ENCODE measurements around the gene ABCC8. TPM values are rescaled to one million over a fixed set of nuclear protein-coding genes. Genes with fewer than 3 reads are reported as not detected.

The ABCC8 gene
- total RNA-seq, 2 donors from 2014 or later, result 3.0 to 4.2 TPM

- no peak for DNase-seq (ENCODE audit: low spot score)
- H3K9me3 ChIP-seq, result no peaks in the 10 kb centered on the region
Measured at GRCh38 chr11:17397311-17398002, 79.2 kb downstream of the ABCC8 start.

GRCh38 chr11:17396598-17397310, 79.9 kb downstream of the ABCC8 start:
- TF ChIP-seq CTCF (IDR thresholded peaks at IDR 0.05), result no peak
- Histone ChIP-seq H3K4me1 (peaks cover 0 to 12% of the 10 kb centered on the region in 2 donors), H3K9me3 (no peaks in the 10 kb centered on the region), H3K4me3 (no peak overlapping the region), H3K27ac (no peak overlapping the region), H3K27me3 (no peaks in the 10 kb centered on the region), H3K36me3 (no peaks in the 10 kb centered on the region)
- no peak for DNase-seq (ENCODE audit: low spot score)

More at GRCh38 chr11:17397311-17398002, 79.2 kb downstream of the ABCC8 start:
- TF ChIP-seq CTCF (IDR thresholded peaks at IDR 0.05), result no peak
- H3K4me3 ChIP-seq, result no peak overlapping the region
- no peak overlapping the region for H3K27ac ChIP-seq
- no peaks in the 10 kb centered on the region for H3K36me3 ChIP-seq
- peaks cover 0 to 12% of the 10 kb centered on the region in 2 donors for H3K4me1 ChIP-seq
- no peaks in the 10 kb centered on the region for H3K27me3 ChIP-seq

- no peaks in the 10 kb centered on the region for H3K36me3 ChIP-seq
- H3K27ac ChIP-seq, result no peak overlapping the region
- no peak for DNase-seq (ENCODE audit: low spot score)
- H3K4me3 ChIP-seq, result no peak overlapping the region
- H3K9me3 ChIP-seq, result no peaks in the 10 kb centered on the region
- H3K27me3 ChIP-seq, result no peaks in the 10 kb centered on the region
- TF ChIP-seq CTCF (IDR thresholded peaks at IDR 0.05), result no peak
- peaks cover 0 to 4% of the 10 kb centered on the region in 2 donors for H3K4me1 ChIP-seq
Measured at GRCh38 chr11:17395978-17396377, 80.7 kb downstream of the ABCC8 start.

GRCh38 chr11:17395554-17395961, 81.1 kb downstream of the ABCC8 start:
- H3K27ac ChIP-seq, result no peak overlapping the region
- H3K9me3 ChIP-seq, result no peaks in the 10 kb centered on the region
- H3K4me3 ChIP-seq, result no peak overlapping the region
- no peaks in the 10 kb centered on the region for H3K4me1 ChIP-seq
- no peak for TF ChIP-seq CTCF (IDR thresholded peaks at IDR 0.05)
- no peaks in the 10 kb centered on the region for H3K27me3 ChIP-seq
- no peaks in the 10 kb centered on the region for H3K36me3 ChIP-seq
- no peak for DNase-seq (ENCODE audit: low spot score)

GRCh38 chr11:17394743-17395390, 81.8 kb downstream of the ABCC8 start:
- no peak for TF ChIP-seq CTCF (IDR thresholded peaks at IDR 0.05)
- no peak for DNase-seq (ENCODE audit: low spot score)
- no peaks in the 10 kb centered on the region for H3K9me3 ChIP-seq
- H3K4me3 ChIP-seq, result no peak overlapping the region
- H3K27me3 ChIP-seq, result no peaks in the 10 kb centered on the region
- H3K27ac ChIP-seq, result no peak overlapping the region
- peaks cover 0 to under 1% of the 10 kb centered on the region in 2 donors for H3K4me1 ChIP-seq
- no peaks in the 10 kb centered on the region for H3K36me3 ChIP-seq

All from right atrium auricular region (tissue), 2 donors.